HG03378 (cell line): ENCODE results near the gene TAGLN3.
A peak's percentile ranks its signal among the peaks of the same experiment; 100 is the strongest.

Source experiments
- ATAC-seq: cut with Tn5 transposase; IDR thresholded peaks from one replicate; pipeline ENCODE4 v1.9.1; 2021; ENCODE audit warnings: mild to moderate bottlenecking, moderate library complexity; ENCODE audit not compliant: unreplicated experiment

Gene TAGLN3

GRCh38 chr3:112043621-112044201 lies 45.0 kb downstream of the TAGLN3 start:
- ATAC-seq = peak; percentile 89

- ATAC-seq = no peak
These were observed 47.9 kb downstream of the TAGLN3 start for GRCh38 chr3:112046599-112046998.

GRCh38 chr3:112047264-112047663 lies 48.5 kb downstream of the TAGLN3 start:
- no peak for ATAC-seq

- no peak for ATAC-seq
These were observed 50.2 kb downstream of the TAGLN3 start for GRCh38 chr3:112048911-112049310.

GRCh38 chr3:112053229-112053628 lies 54.5 kb downstream of the TAGLN3 start:
- ATAC-seq = no peak

GRCh38 chr3:112056451-112056929 lies 57.8 kb downstream of the TAGLN3 start:
- no peak for ATAC-seq

- ATAC-seq = no peak
These were observed 60.8 kb downstream of the TAGLN3 start for GRCh38 chr3:112059497-112059896.

- no peak for ATAC-seq
These were observed 62.4 kb downstream of the TAGLN3 start for GRCh38 chr3:112061152-112061551.
